Measurements from ENCODE around the gene MT1B. TPM values are rescaled to one million over a fixed set of nuclear protein-coding genes. Genes with fewer than 3 reads are reported as not detected.

Gene MT1B
- total and polyA plus RNA-seq, 2 of the 13 experiments (the other 11 are each of a cell fraction or from before 2014, with no cell fraction given) = 0.89 TPM; not detected in 1

- in situ Hi-C loops (cut with HindIII; ENCODE audit: extremely low pct_ligation_motif_present, low pct_unique_long_range_greater_than_20kb) (no loop called here), intact Hi-C loops (cut with micrococcal nuclease; ENCODE audit: unreplicated experiment) (loop anchor here (10.0 kb wide), 1 partner anchor 48 kb away; the partner anchor contains the start of gene MT2A)
- WGBS (ENCODE audit: low lambda C conversion rate) = 40% methylated on average over 7 of the region's 7 CpGs
- BruUV-seq (replicated peaks) = no TSS peak
- TF ChIP-seq ZNF143 (CRISPR knock-in tag; IDR thresholded peaks at IDR 0.05) (no peak), ZBTB2 (CRISPR knock-in tag; IDR thresholded peaks at IDR 0.05; ENCODE audit: low read depth) (no peak), REXO4 (CRISPR knock-in tag; IDR thresholded peaks at IDR 0.05; ENCODE audit: borderline replicate concordance) (no peak), SALL1 (CRISPR knock-in tag; IDR thresholded peaks at IDR 0.05) (no peak), IKZF1 (IDR thresholded peaks at IDR 0.05) (no peak), SMYD3 (CRISPR knock-in tag; IDR thresholded peaks at IDR 0.05) (no peak), TEAD3 (CRISPR knock-in tag; optimal IDR thresholded peaks at IDR 0.05; ENCODE audit: borderline replicate concordance) (no peak), ARHGAP35 (CRISPR knock-in tag; IDR thresholded peaks at IDR 0.05; ENCODE audit: borderline replicate concordance) (no peak), ZFYVE20 (CRISPR knock-in tag; IDR thresholded peaks at IDR 0.05; ENCODE audit: borderline replicate concordance, low read depth) (no peak), MYNN (CRISPR knock-in tag; IDR thresholded peaks at IDR 0.05; ENCODE audit: low read depth) (no peak), AHR (CRISPR knock-in tag; IDR thresholded peaks at IDR 0.05) (no peak), DDIT3 (CRISPR knock-in tag; IDR thresholded peaks at IDR 0.05) (no peak)
- no peaks in the 10 kb centered on the region for H3K9me3 ChIP-seq (ENCODE audit: low read length)
- H3K36me3 ChIP-seq (replicated peaks in 1 of 2; ENCODE audit: control insufficient read depth in 1 of 2, insufficient read depth in 2 of 2, low read length in 2 of 2) = no peaks in the 10 kb centered on the region
- peaks cover 2 to 26% of the 10 kb centered on the region in 2 experiments; a peak in 3 of 5 replicates for H3K27me3 ChIP-seq (ENCODE audit: control insufficient read depth in 1 of 2, insufficient read depth in 2 of 2, low read length in 2 of 2)
- H3K4me3 ChIP-seq (replicated peaks in 1 of 3; ENCODE audit: insufficient read depth in 1 of 3, low read depth in 2 of 3, low read length in 3 of 3) = no peak overlapping the region
- no peak overlapping the region for H3K4me2 ChIP-seq (ENCODE audit: low read depth, low read length)
- DNase-seq (ENCODE audit: low spot score) (no peak), FAIRE-seq (no peak), ATAC-seq (no peak)
- H3K27ac ChIP-seq (ENCODE audit: extremely low read length, insufficient read depth, low read length) = no peak overlapping the region
- H3K79me2 ChIP-seq (ENCODE audit: insufficient read depth, low read length) = no peaks in the 10 kb centered on the region
- no peak overlapping the region for H2AFZ ChIP-seq (ENCODE audit: low read length)
- peaks cover 22% of the 10 kb centered on the region for H3K4me1 ChIP-seq (ENCODE audit: insufficient read depth, low read length)
- H3K9ac ChIP-seq (ENCODE audit: insufficient read depth, low read depth, low read length) = no peak overlapping the region
- ChIA-PET CTCF (ENCODE audit: low intra/inter-chr PET ratio, low total read pairs) (no interaction called here), POLR2A (no interaction called here)
- no peaks in the 10 kb centered on the region for H4K20me1 ChIP-seq (ENCODE audit: insufficient read depth, low read length)
Measured at GRCh38 chr16:56653218-56653617, 1.5 kb downstream of the MT1B start.
